T-helper 1 cell treated with Interleukin-12 subunit alpha and Interleukin-12 subunit beta and Interleukin-4 antibody, amounts not matched to agents 30 μg/mL and 1 μg/mL, for 36 hours (primary cell): ENCODE measurements around the gene DNAH2.

Experiments used
- H3K27ac Mint-ChIP-seq: one replicate; pipeline ENCODE4 v1.8.0; 2021; ENCODE audit warnings: mild to moderate bottlenecking, mixed read lengths
- H3K27me3 Mint-ChIP-seq: one replicate; pipeline ENCODE4 v1.8.0; 2021; ENCODE audit warnings: low read depth, mixed read lengths
- H3K36me3 Mint-ChIP-seq: one replicate; pipeline ENCODE4 v1.8.0; 2021; ENCODE audit warnings: low read depth, mixed read lengths
- H3K4me1 Mint-ChIP-seq: one replicate; pipeline ENCODE4 v1.8.0; 2021; ENCODE audit warnings: low read depth, mixed read lengths
- H3K4me3 Mint-ChIP-seq: one replicate; pipeline ENCODE4 v1.8.0; 2021; ENCODE audit warnings: mild to moderate bottlenecking, moderate library complexity, mixed read lengths
- H3K9me3 Mint-ChIP-seq: one replicate; pipeline ENCODE4 v1.8.0; 2021; ENCODE audit warnings: mixed read lengths

Gene DNAH2

DNA sequence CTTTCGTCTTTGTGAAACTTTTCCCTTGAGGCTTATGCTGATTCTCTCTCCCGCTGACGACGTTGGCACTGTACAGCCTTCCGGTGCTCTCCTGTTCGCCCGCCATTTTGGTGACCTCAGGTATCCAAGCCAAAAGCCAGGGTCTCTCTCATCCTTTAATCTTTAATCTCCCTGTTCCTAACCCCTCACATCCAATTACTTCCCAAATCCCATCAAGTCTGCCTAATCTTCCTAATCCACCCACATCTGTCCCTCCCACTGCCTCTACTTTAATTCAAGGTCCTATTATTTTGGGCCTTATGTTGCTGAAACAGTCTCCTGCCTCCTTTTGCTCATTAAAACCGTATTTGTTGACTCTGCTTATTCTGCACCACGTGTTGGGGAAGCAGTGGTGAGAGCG, 22.0 kb upstream of the DNAH2 start:
- H3K4me3 Mint-ChIP-seq: no peak overlapping the region
- H3K36me3 Mint-ChIP-seq: peaks cover 18% of the 10 kb centered on the region
- H3K4me1 Mint-ChIP-seq: no peaks in the 10 kb centered on the region
- H3K27ac Mint-ChIP-seq: no peak overlapping the region
- H3K9me3 Mint-ChIP-seq: no peaks in the 10 kb centered on the region
- no peaks in the 10 kb centered on the region for H3K27me3 Mint-ChIP-seq

DNA sequence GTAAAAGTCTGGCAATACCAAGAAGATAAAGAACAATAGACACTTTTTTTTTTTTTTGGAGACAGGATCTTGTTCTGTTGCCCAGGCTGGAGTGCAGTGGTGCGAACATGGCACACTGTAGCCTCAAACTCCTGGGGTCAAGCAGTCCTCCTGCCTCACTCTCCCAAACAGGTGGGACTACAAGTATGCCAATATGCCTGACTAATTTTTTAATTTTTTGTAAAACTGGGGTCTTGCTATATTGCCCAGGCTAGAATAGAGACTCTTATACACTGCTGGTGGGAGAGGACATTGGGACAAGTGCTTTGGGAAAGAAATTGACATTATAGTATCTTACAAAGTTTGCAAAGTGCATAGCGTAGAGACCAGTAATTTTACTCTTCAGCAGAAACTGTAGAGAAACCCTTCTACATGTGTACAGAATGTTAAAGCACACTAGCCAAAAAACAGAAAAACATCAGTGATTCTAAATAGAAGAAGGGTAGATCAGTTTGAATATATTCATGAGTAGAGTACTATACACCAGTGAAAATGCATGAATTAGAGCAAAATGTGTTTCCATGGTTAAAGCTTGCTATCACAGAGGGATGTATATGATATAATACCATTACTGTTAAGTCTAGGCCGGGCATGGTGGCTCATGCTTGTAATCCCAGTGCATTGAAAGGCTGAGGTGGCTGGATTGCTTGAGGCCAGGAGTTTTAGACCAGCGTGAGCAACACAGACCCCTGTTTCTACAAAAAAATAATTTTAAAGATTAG, 19.5 kb upstream of the DNAH2 start:
- Mint-ChIP-seq H3K27ac (no peak overlapping the region), H3K4me3 (no peak overlapping the region), H3K36me3 (peaks cover 21% of the 10 kb centered on the region), H3K27me3 (no peaks in the 10 kb centered on the region), H3K9me3 (no peaks in the 10 kb centered on the region), H3K4me1 (no peaks in the 10 kb centered on the region)

DNA sequence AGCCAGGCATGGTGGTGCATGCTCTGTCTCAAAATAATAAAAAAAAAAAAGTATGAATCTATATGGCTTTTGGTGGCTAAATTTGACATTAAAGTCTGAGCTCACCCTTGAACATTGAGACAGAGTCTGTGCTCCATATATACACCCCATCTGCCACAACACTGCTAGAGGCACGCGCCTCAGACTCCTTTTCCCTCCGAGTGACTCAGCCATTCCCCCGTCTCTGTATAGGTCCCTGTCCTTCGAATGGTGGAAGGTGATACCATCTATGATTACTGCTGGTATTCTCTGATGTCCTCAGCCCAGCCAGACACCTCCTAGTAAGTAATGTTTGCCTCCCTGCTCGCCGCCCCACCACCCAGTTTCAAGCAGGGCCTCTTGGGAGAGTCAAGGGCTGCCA, 17.0 kb upstream of the DNAH2 start:
- Mint-ChIP-seq H3K4me1 (peaks cover 4% of the 10 kb centered on the region), H3K9me3 (no peaks in the 10 kb centered on the region), H3K4me3 (no peak overlapping the region), H3K27ac (no peak overlapping the region), H3K27me3 (peaks cover 18% of the 10 kb centered on the region), H3K36me3 (peaks cover 20% of the 10 kb centered on the region)

- H3K36me3 Mint-ChIP-seq: peaks cover 14% of the 10 kb centered on the region
- H3K27me3 Mint-ChIP-seq: peaks cover 29% of the 10 kb centered on the region
- no peak overlapping the region for H3K27ac Mint-ChIP-seq
- H3K4me1 Mint-ChIP-seq: peaks cover 7% of the 10 kb centered on the region
- no peaks in the 10 kb centered on the region for H3K9me3 Mint-ChIP-seq
- H3K4me3 Mint-ChIP-seq: no peak overlapping the region
Observed at GRCh38 chr17:7701681-7702080, 15.9 kb upstream of the DNAH2 start.

- Mint-ChIP-seq H3K4me1 (peaks cover 7% of the 10 kb centered on the region), H3K27ac (no peak overlapping the region), H3K4me3 (no peak overlapping the region), H3K36me3 (peaks cover 14% of the 10 kb centered on the region), H3K9me3 (no peaks in the 10 kb centered on the region), H3K27me3 (peaks cover 39% of the 10 kb centered on the region)
Observed at GRCh38 chr17:7702776-7703175, 14.8 kb upstream of the DNAH2 start.

DNA sequence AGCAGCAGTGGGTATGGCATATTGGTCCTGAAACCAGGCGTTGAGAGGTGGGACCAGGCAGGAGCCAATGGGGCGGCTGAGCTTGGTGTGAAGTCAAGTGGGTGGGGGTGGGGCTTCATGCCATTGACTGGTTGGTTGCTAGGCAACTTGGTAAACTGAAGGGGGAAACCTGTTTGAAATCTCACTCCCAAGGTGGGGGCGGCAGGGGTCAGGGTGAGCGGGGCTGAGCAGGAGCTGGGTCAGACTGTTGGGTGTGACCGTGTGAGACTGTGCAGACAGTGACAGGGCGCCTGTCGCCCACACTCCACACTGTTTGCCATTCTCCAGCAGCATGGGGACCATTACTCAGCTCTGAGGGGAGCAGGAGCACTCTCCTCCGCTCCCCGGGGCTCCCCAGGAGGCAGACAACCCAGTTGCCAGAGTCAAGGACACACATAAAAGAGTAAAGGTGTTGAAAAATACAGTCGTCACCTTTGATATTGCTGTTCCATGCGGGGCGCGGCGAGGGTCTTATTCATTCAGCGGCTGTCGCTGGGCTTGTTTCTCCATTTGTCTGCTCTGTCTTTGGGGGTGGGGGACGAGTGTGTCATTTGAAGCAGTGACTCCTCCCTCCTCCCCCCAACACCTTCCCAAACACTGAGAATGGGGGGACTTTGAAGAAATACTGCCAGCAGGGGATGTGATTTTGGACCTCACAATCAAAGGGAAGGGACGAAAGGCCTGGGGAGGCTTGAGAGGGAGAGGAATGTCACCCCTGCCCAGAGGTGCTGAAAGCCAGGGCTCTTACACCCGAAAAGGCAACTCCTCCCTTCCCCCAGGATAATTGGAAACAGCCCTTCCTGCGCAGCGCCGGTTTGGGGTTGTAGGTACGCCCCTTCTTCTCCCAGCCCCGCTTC, 13.7 kb upstream of the DNAH2 start:
- Mint-ChIP-seq H3K9me3 (no peaks in the 10 kb centered on the region), H3K27ac (no peak overlapping the region), H3K4me3 (no peak overlapping the region), H3K36me3 (peaks cover 10% of the 10 kb centered on the region), H3K27me3 (peaks cover 42% of the 10 kb centered on the region), H3K4me1 (peaks cover 7% of the 10 kb centered on the region)

- peak within 1 kb of the TSS; percentile 21 for H3K4me3 Mint-ChIP-seq
- H3K36me3 Mint-ChIP-seq: peaks cover 10% of the 10 kb centered on the region
- peaks cover 7% of the 10 kb centered on the region for H3K4me1 Mint-ChIP-seq
- H3K27me3 Mint-ChIP-seq: peaks cover 42% of the 10 kb centered on the region
- no peak within 1 kb of the TSS for H3K27ac Mint-ChIP-seq
- no peaks in the 10 kb centered on the region for H3K9me3 Mint-ChIP-seq
Observed at GRCh38 chr17:7704601-7705268, 12.8 kb upstream of the DNAH2 start, which contains the start of gene EFNB3. Gene EFNB3, plus strand, starts transcription at chr17:7705202. Its CDS starts 397 bp downstream, at chr17:7705599.

DNA sequence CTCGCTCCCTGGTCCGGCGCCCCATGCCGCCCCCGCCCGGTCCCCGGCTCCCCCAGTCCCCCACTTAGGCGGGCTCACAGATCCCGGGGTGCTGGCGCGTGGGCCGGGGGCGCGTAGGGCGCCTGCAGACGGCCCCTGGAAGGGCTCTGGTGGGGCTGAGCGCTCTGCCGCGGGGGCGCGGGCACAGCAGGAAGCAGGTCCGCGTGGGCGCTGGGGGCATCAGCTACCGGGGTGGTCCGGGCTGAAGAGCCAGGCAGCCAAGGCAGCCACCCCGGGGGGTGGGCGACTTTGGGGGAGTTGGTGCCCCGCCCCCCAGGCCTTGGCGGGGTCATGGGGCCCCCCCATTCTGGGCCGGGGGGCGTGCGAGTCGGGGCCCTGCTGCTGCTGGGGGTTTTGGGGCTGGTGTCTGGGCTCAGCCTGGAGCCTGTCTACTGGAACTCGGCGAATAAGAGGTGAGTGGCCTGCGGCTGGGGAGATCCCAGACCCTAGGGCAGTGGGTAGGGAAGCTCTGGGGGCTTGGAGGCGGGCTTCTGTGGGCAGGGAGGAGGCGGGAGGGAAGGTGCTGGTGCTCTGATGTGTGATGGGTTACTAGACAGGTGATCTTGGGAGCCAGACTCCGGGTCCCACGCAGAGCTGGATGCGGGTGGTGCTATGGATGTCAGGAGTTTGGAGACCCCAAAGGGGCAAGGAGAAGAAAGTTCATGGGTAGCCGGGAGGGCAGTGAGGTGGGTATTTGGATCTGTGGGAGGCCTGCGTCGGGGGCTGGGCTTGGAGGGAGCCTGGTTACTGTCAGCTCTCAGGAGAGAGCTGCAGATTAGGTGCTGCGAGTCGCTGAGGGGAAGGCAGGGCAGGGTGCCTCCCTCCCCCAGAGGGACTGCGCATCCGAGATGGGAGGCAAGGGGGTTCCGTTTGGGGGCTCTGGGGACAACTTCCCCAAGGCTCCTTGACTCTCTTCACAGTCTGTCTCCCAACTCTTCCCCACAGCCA, 12.0 kb upstream of the DNAH2 start:
- Mint-ChIP-seq H3K27me3 (peaks cover 42% of the 10 kb centered on the region), H3K4me3 (no peak overlapping the region)

GRCh38 chr17:7706631-7707354, 10.8 kb upstream of the DNAH2 start:
- H3K4me1 Mint-ChIP-seq: peaks cover 19% of the 10 kb centered on the region
- no peak overlapping the region for H3K4me3 Mint-ChIP-seq
- H3K36me3 Mint-ChIP-seq: peaks cover 9% of the 10 kb centered on the region
- no peaks in the 10 kb centered on the region for H3K9me3 Mint-ChIP-seq
- H3K27ac Mint-ChIP-seq: no peak overlapping the region
- peaks cover 47% of the 10 kb centered on the region for H3K27me3 Mint-ChIP-seq

More for the DNA sequence above, 12.0 kb upstream of the DNAH2 start:
- no peaks in the 10 kb centered on the region for H3K9me3 Mint-ChIP-seq
- peaks cover 10% of the 10 kb centered on the region for H3K36me3 Mint-ChIP-seq
- no peak overlapping the region for H3K27ac Mint-ChIP-seq
- peaks cover 14% of the 10 kb centered on the region for H3K4me1 Mint-ChIP-seq

- Mint-ChIP-seq H3K4me1 (peaks cover 19% of the 10 kb centered on the region), H3K4me3 (no peak overlapping the region), H3K27me3 (peaks cover 51% of the 10 kb centered on the region), H3K9me3 (no peaks in the 10 kb centered on the region), H3K36me3 (peaks cover 7% of the 10 kb centered on the region), H3K27ac (no peak overlapping the region)
Observed at GRCh38 chr17:7707446-7707845, 10.1 kb upstream of the DNAH2 start.

DNA sequence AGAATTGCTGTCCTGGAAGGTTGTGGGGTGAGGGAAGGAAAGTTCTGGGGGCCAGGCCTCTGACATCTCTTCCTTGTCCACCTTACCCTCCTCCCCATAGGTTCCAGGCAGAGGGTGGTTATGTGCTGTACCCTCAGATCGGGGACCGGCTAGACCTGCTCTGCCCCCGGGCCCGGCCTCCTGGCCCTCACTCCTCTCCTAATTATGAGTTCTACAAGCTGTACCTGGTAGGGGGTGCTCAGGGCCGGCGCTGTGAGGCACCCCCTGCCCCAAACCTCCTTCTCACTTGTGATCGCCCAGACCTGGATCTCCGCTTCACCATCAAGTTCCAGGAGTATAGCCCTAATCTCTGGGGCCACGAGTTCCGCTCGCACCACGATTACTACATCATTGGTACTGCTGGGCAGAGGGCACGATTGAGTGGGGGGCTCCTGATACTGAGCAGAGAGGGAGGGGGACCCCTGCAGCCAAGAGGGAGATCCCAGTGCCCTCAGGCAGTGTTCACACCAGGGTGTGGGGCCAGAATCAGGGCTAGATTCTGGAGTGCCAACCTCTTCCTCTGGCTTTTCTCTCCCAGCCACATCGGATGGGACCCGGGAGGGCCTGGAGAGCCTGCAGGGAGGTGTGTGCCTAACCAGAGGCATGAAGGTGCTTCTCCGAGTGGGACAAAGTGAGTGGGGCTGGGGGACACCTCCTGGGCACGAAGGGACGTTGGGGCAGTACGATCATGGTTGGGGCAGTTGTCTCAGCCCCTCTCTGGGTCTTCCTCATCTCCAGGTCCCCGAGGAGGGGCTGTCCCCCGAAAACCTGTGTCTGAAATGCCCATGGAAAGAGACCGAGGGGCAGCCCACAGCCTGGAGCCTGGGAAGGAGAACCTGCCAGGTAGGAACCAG, 9.4 kb upstream of the DNAH2 start:
- H3K27me3 Mint-ChIP-seq: peaks cover 56% of the 10 kb centered on the region
- peaks cover 6% of the 10 kb centered on the region for H3K36me3 Mint-ChIP-seq
- no peak overlapping the region for H3K27ac Mint-ChIP-seq
- no peak overlapping the region for H3K4me3 Mint-ChIP-seq
- H3K4me1 Mint-ChIP-seq: peaks cover 19% of the 10 kb centered on the region
- no peaks in the 10 kb centered on the region for H3K9me3 Mint-ChIP-seq

DNA sequence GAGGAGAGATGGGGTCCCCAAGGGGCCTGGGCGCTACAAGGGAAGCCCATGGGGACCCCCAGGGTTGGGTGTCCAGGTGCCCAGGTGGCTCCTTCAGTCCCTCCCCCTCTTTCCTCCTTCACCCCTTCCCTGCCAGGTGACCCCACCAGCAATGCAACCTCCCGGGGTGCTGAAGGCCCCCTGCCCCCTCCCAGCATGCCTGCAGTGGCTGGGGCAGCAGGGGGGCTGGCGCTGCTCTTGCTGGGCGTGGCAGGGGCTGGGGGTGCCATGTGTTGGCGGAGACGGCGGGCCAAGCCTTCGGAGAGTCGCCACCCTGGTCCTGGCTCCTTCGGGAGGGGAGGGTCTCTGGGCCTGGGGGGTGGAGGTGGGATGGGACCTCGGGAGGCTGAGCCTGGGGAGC, 8.5 kb upstream of the DNAH2 start:
- Mint-ChIP-seq H3K9me3 (no peaks in the 10 kb centered on the region), H3K27me3 (peaks cover 55% of the 10 kb centered on the region), H3K27ac (no peak overlapping the region), H3K4me3 (no peak overlapping the region), H3K4me1 (peaks cover 20% of the 10 kb centered on the region), H3K36me3 (peaks cover 1% of the 10 kb centered on the region)
